Transverse colon (tissue), 4 donors: Measurements from ENCODE around the gene STARD6. TPM values are rescaled to one million over a fixed set of nuclear protein-coding genes. Genes with fewer than 3 reads are reported as not detected.
"Not testable (repeated sequence)": the region's sequence is repeated elsewhere in the genome, so short reads cannot be mapped to it uniquely, and the experiment has no call there.

Experiments used
- DNase-seq: peaks from one replicate; pipeline ENCODE4 v3.0.0-alpha.2; 2019
- H3K27ac ChIP-seq, 4 donors: fragments of 200-600 bp; sonication (generic); 2 replicates each; pipeline ENCODE4 v1.5.1; 2016 to 2018; ENCODE audit warnings: inconsistent platforms in 4 of 4
- H3K27me3 ChIP-seq: fragments of 200-600 bp; sonication (generic); 2 replicates; pipeline ENCODE4 v1.5.1; 2017; ENCODE audit warnings: inconsistent platforms
- H3K36me3 ChIP-seq, 4 donors: fragments of 200-600 bp; sonication (generic); 2 replicates each; pipeline ENCODE4 v1.5.1; 2017 to 2019; ENCODE audit warnings: inconsistent platforms in 4 of 4
- H3K4me1 ChIP-seq, 4 donors: fragments of 200-600 bp; sonication (generic); 2 replicates each; pipeline ENCODE4 v1.5.1; 2017 to 2020; ENCODE audit warnings: inconsistent platforms in 4 of 4
- H3K4me3 ChIP-seq, 4 donors: fragments of 200-600 bp; sonication (generic); 1 replicate in 1 of 4; 2 replicates in 3 of 4; pipeline versions ENCODE4 v1.5.1 to v1.6.1; 2017 to 2019; ENCODE audit warnings: inconsistent platforms in 4 of 4
- H3K9me3 ChIP-seq, 2 donors: fragments of 200-600 bp; sonication (generic); 2 replicates each; pipeline ENCODE4 v1.5.1; 2017 to 2019; ENCODE audit warnings: inconsistent platforms in 2 of 2
- CTCF ChIP-seq, 5 experiments: fragments of 200-600 bp in 3 of 5; fragments of 450-650 bp in 2 of 5; sonication (generic) in 3 of 5; IDR thresholded peaks; 1 replicate in 2 of 5; 2 replicates in 3 of 5; pipeline ENCODE4 v1.5.1; 2016 to 2017; ENCODE audit warnings: antibody characterized with exemption in 5 of 5, inconsistent platforms in 3 of 5, mild to moderate bottlenecking in 2 of 5, moderate library complexity in 1 of 5
- EP300 ChIP-seq: sonication (generic); formaldehyde crosslinking; IDR thresholded peaks from one replicate; pipeline ENCODE4 v1.6.1; 2017; ENCODE audit warnings: antibody characterized with exemption, low read depth
- POLR2A ChIP-seq: fragments of 450-650 bp; IDR thresholded peaks from one replicate; pipeline ENCODE4 v1.6.1; 2016; ENCODE audit warnings: antibody characterized with exemption, mild to moderate bottlenecking, moderate library complexity
- POLR2AphosphoS5 ChIP-seq, 3 donors: sonication (generic); formaldehyde crosslinking; IDR thresholded peaks; one replicate each; pipeline ENCODE4 v1.6.1; 2016; ENCODE audit warnings: antibody characterized with exemption in 3 of 3
- WGBS, 2 donors: methylation state at CpG; one replicate each; pipeline ENCODE4 v1.1.5; 2018; ENCODE audit warnings: low coverage in 1 of 2; 5-methylcytosine and 5-hydroxymethylcytosine counted together
- in situ Hi-C, 4 donors: fragments of 200-750 bp; cut with MboI; loops; one replicate each; pipeline versions ENCODE4 v1.15.0 to v1.15.1; 2017; ENCODE audit warnings: low sequenced_read_pairs in 3 of 4, low pct_ligation_motif_present in 1 of 4, low pct_unique_long_range_greater_than_20kb in 1 of 4
- intact Hi-C: fragments of 100-400 bp; cut with DNase I; formaldehyde crosslinking; loops from one replicate; pipeline ENCODE4 v1.15.1; 2023; ENCODE audit warnings: low total_unique reads
- total RNA-seq, 4 donors: library from RNA; depleted of rRNA; stranded (reverse); fragments of >200 nt; gene quantifications; one replicate each; pipeline ENCODE4 v1.1.0, GENCODE V29; 2016

STARD6 gene
- total RNA-seq, 4 donors from 2014 or later: not detected

- DNase-seq: no peak
- Histone ChIP-seq H3K4me1 (no peaks in the 10 kb centered on the region), H3K27me3 (no peaks in the 10 kb centered on the region), H3K4me3 (no peak overlapping the region), H3K27ac (no peak overlapping the region), H3K36me3 (no peaks in the 10 kb centered on the region), H3K9me3 (no peaks in the 10 kb centered on the region)
- WGBS, 2 donors: 71 to 77% methylated on average over 4 of the region's 4 CpGs
- no peak for TF ChIP-seq POLR2A
- no peak for TF ChIP-seq CTCF (IDR thresholded peaks at IDR 0.05)
- TF ChIP-seq POLR2AphosphoS5 (IDR thresholded peaks at IDR 0.05): no peak
- TF ChIP-seq EP300: no peak
- in situ Hi-C loops (loop anchor here in 1 of 4 donors (25.0 kb wide), 1 partner anchor 109 kb away; no protein-coding TSS in a partner anchor), intact Hi-C loops (no loop called here)
Observed at GRCh38 chr18:54327818-54328217, 29.8 kb downstream of the STARD6 start.

- intact Hi-C loops: no loop called here
- Histone ChIP-seq H3K27ac (no peak overlapping the region), H3K9me3 (no peaks in the 10 kb centered on the region), H3K4me3 (no peak overlapping the region), H3K36me3 (no peaks in the 10 kb centered on the region), H3K27me3 (no peaks in the 10 kb centered on the region), H3K4me1 (no peaks in the 10 kb centered on the region)
- TF ChIP-seq CTCF (IDR thresholded peaks at IDR 0.05) (no peak), POLR2AphosphoS5 (IDR thresholded peaks at IDR 0.05) (no peak), EP300 (no peak), POLR2A (no peak)
- in situ Hi-C loops: no loop called here
- 78% methylated on average over 2 of the region's 2 CpGs; no CpG with 5 or more reads in 1 of the 2 donors for WGBS, 2 donors
- DNase-seq: no peak
Observed at GRCh38 chr18:54323970-54324369, 33.7 kb downstream of the STARD6 start.

- intact Hi-C loops: no loop called here
- in situ Hi-C loops: no loop called here
- Histone ChIP-seq H3K4me1 (no peaks in the 10 kb centered on the region), H3K9me3 (no peaks in the 10 kb centered on the region), H3K36me3 (no peaks in the 10 kb centered on the region), H3K27ac (no peak overlapping the region), H3K27me3 (no peaks in the 10 kb centered on the region), H3K4me3 (no peak overlapping the region)
- no peak for TF ChIP-seq POLR2AphosphoS5 (IDR thresholded peaks at IDR 0.05)
- no peak for TF ChIP-seq EP300
- TF ChIP-seq POLR2A: no peak
- no peak for TF ChIP-seq CTCF (IDR thresholded peaks at IDR 0.05)
- DNase-seq: no peak
Observed at GRCh38 chr18:54323561-54323960, 34.1 kb downstream of the STARD6 start.

- in situ Hi-C loops (no loop called here), intact Hi-C loops (no loop called here)
- TF ChIP-seq EP300 (no peak), POLR2A (no peak), POLR2AphosphoS5 (IDR thresholded peaks at IDR 0.05) (no peak), CTCF (IDR thresholded peaks at IDR 0.05) (no peak)
- H3K27ac ChIP-seq: no peak overlapping the region
- H3K4me1 ChIP-seq: no peaks in the 10 kb centered on the region
- DNase-seq: no peak
- H3K36me3 ChIP-seq: no peaks in the 10 kb centered on the region
- H3K27me3 ChIP-seq: no peaks in the 10 kb centered on the region
- no peak overlapping the region for H3K4me3 ChIP-seq
- peaks cover 0 to 3% of the 10 kb centered on the region in 2 donors for H3K9me3 ChIP-seq
Observed at GRCh38 chr18:54316071-54316820, 41.4 kb downstream of the STARD6 start.

- H3K27me3 ChIP-seq, H3K36me3 ChIP-seq, H3K9me3 ChIP-seq, H3K4me1 ChIP-seq, DNase-seq, H3K4me3 ChIP-seq, intact Hi-C loops, H3K27ac ChIP-seq, in situ Hi-C loops: not testable (repeated sequence)
- WGBS, 2 donors: 91% methylated on average over 7 of the region's 8 CpGs; no CpG with 5 or more reads in 1 of the 2 donors
Observed at GRCh38 chr18:54309564-54309963, 48.1 kb downstream of the STARD6 start.
